H1 (cell line): ENCODE measurements around the gene ZNF805. TPM values are rescaled to one million over a fixed set of nuclear protein-coding genes. Genes with fewer than 3 reads are reported as not detected.

Source experiments
- CTCF ChIA-PET: fragments of 300-600 bp; sonication (Branson Sonifier 250); formaldehyde crosslinking; loops from one replicate; lab custom pipeline; 2021; ENCODE audit not compliant: partially characterized antibody; lab: Charles Lee
- POLR2A ChIA-PET: fragments of 300-600 bp; sonication (Branson Sonifier 250); formaldehyde crosslinking; loops from one replicate; lab custom pipeline; 2021; ENCODE audit warnings: inconsistent platforms; ENCODE audit not compliant: partially characterized antibody; lab: Charles Lee
- DNase-seq, 2 experiments: peaks; one replicate each; pipeline versions ENCODE4 v3.0.0 to v3.0.0-alpha.2; 2010 to 2022; ENCODE audit warnings: low spot score in 2 of 2, low read depth in 1 of 2, mixed read lengths in 1 of 2
- FAIRE-seq: peaks from 2 replicates; lab custom pipeline; 2011; peaks lifted over from hg19 to GRCh38; lab: Jason Lieb, UNC
- H2AFZ ChIP-seq: 2 replicates; pipeline ENCODE4 v1.8.1; 2012; ENCODE audit warnings: low read length, inconsistent platforms
- H2AK5ac ChIP-seq: 2 replicates; pipeline ENCODE4 v1.6.1; 2013; ENCODE audit warnings: low read depth, low read length
- H2BK120ac ChIP-seq: replicated peaks from 2 replicates; pipeline ENCODE3; 2013; ENCODE audit warnings: low read depth, low read length, inconsistent platforms
- H2BK12ac ChIP-seq: 2 replicates; pipeline ENCODE4 v1.6.1; 2013; ENCODE audit warnings: low read depth, low read length
- H2BK15ac ChIP-seq: 2 replicates; pipeline ENCODE4 v1.6.1; 2013; ENCODE audit warnings: low read length
- H2BK20ac ChIP-seq: 2 replicates; pipeline ENCODE4 v1.6.1; 2013; ENCODE audit warnings: low read length
- H2BK5ac ChIP-seq: 2 replicates; pipeline ENCODE4 v1.6.1; 2013; ENCODE audit warnings: low read depth, low read length
- H3K14ac ChIP-seq: 2 replicates; pipeline ENCODE4 v1.6.1; 2013; ENCODE audit warnings: inconsistent platforms; ENCODE audit not compliant: insufficient read length
- H3K18ac ChIP-seq: 2 replicates; pipeline ENCODE4 v1.6.1; 2013; ENCODE audit warnings: low read length; ENCODE audit errors: extremely low read depth
- H3K23ac ChIP-seq: 2 replicates; pipeline ENCODE4 v1.6.1; 2013; ENCODE audit warnings: inconsistent platforms; ENCODE audit not compliant: insufficient read length
- H3K23me2 ChIP-seq: 2 replicates; pipeline ENCODE4 v1.6.1; 2013; ENCODE audit warnings: low read depth, low read length
- H3K27ac ChIP-seq: 2 replicates; pipeline ENCODE4 v1.6.1; 2011; ENCODE audit warnings: low read depth, low read length, inconsistent platforms
- H3K27me3 ChIP-seq, 4 experiments: replicated peaks in 1 of 4; 1 replicate in 1 of 4; 2 replicates in 3 of 4; pipeline versions ENCODE4 v1.6.1 to v1.8.1; 2011 to 2013; ENCODE audit warnings: low read length in 3 of 4, mild to moderate bottlenecking in 3 of 4, inconsistent platforms in 2 of 4, mixed read lengths in 2 of 4, moderate library complexity in 1 of 4; ENCODE audit not compliant: control insufficient read depth in 3 of 4, insufficient read depth in 3 of 4; ENCODE audit errors: extremely low read depth in 1 of 4
- H3K36me3 ChIP-seq, 4 experiments: 2 replicates each; pipeline versions ENCODE4 v1.6.1 to v1.8.1; 2011 to 2013; ENCODE audit warnings: mild to moderate bottlenecking in 4 of 4, low read length in 3 of 4, moderate library complexity in 2 of 4, control low read depth in 1 of 4, inconsistent platforms in 1 of 4; ENCODE audit not compliant: insufficient read depth in 4 of 4, control insufficient read depth in 2 of 4
- H3K4ac ChIP-seq: replicated peaks from 2 replicates; pipeline ENCODE3; 2013; ENCODE audit warnings: low read length, low read depth, mixed read lengths, inconsistent platforms; ENCODE audit not compliant: insufficient read length
- H3K4me1 ChIP-seq, 4 experiments: replicated peaks in 1 of 4; 1 replicate in 1 of 4; 2 replicates in 3 of 4; pipeline versions ENCODE4 v1.6.1 to v1.8.1; 2011 to 2013; ENCODE audit warnings: low read length in 3 of 4, inconsistent platforms in 2 of 4, mixed read lengths in 1 of 4; ENCODE audit not compliant: insufficient read depth in 4 of 4, control insufficient read depth in 3 of 4
- H3K4me2 ChIP-seq, 2 experiments: 2 replicates each; pipeline versions ENCODE4 v1.6.1 to v1.8.1; 2011 to 2013; ENCODE audit warnings: low read depth in 2 of 2, low read length in 2 of 2, control low read depth in 1 of 2, inconsistent platforms in 1 of 2, mild to moderate bottlenecking in 1 of 2; ENCODE audit not compliant: insufficient read depth in 1 of 2
- H3K4me3 ChIP-seq, 4 experiments: fragments of 200-600, 300-600 bp in 1 of 4; sonication (generic), shearing (Covaris generic), sonication (Bioruptor Twin) in 1 of 4; 2 replicates each; pipeline versions ENCODE4 v1.5.1 to v1.8.1; 2011 to 2016; ENCODE audit warnings: low read length in 4 of 4, low read depth in 3 of 4, control low read depth in 2 of 4, inconsistent platforms in 2 of 4, mild to moderate bottlenecking in 2 of 4, mixed read lengths in 1 of 4, moderate library complexity in 1 of 4; ENCODE audit not compliant: insufficient read depth in 2 of 4; ENCODE audit errors: extremely low read depth in 1 of 4
- H3K56ac ChIP-seq: replicated peaks from 2 replicates; pipeline ENCODE3; 2013; ENCODE audit warnings: low read depth, mild to moderate bottlenecking, mixed read lengths, low read length, inconsistent platforms; ENCODE audit not compliant: insufficient read length
- H3K79me1 ChIP-seq: 2 replicates; pipeline ENCODE4 v1.6.1; 2013; ENCODE audit warnings: low read depth, low read length, control low read depth
- H3K79me2 ChIP-seq, 2 experiments: 2 replicates each; pipeline versions ENCODE4 v1.6.1 to v1.8.1; 2012 to 2013; ENCODE audit warnings: low read length in 2 of 2, mild to moderate bottlenecking in 2 of 2, inconsistent platforms in 1 of 2; ENCODE audit not compliant: insufficient read depth in 2 of 2, control insufficient read depth in 1 of 2
- H3K9ac ChIP-seq, 4 experiments: replicated peaks in 1 of 4; 1 replicate in 1 of 4; 2 replicates in 3 of 4; pipeline versions ENCODE4 v1.6.1 to v1.8.1; 2011 to 2013; ENCODE audit warnings: low read depth in 3 of 4, low read length in 3 of 4, control low read depth in 2 of 4, mild to moderate bottlenecking in 2 of 4, moderate library complexity in 2 of 4, inconsistent platforms in 1 of 4; ENCODE audit errors: extremely low read depth in 1 of 4
- H3K9me3 ChIP-seq, 2 experiments: 2 replicates each; pipeline versions ENCODE4 v1.6.1 to v1.8.1; 2012 to 2013; ENCODE audit warnings: mild to moderate bottlenecking in 2 of 2, moderate library complexity in 2 of 2, control low read depth in 1 of 2, inconsistent platforms in 1 of 2, low read depth in 1 of 2, low read length in 1 of 2, mixed read lengths in 1 of 2; ENCODE audit not compliant: insufficient read depth in 2 of 2
- H4K20me1 ChIP-seq, 2 experiments: replicated peaks in 1 of 2; 2 replicates each; pipeline versions ENCODE3 to v1.8.1; 2011 to 2013; ENCODE audit warnings: inconsistent platforms in 2 of 2, low read length in 2 of 2, mild to moderate bottlenecking in 1 of 2; ENCODE audit not compliant: insufficient read depth in 2 of 2, control insufficient read depth in 1 of 2
- H4K5ac ChIP-seq: 2 replicates; pipeline ENCODE4 v1.6.1; 2013; ENCODE audit warnings: low read length, low read depth, mixed read lengths, inconsistent platforms; ENCODE audit not compliant: insufficient read length
- H4K8ac ChIP-seq: 2 replicates; pipeline ENCODE4 v1.8.0; 2013; ENCODE audit warnings: mild to moderate bottlenecking, moderate library complexity, low read length, inconsistent platforms; ENCODE audit not compliant: insufficient read depth; ENCODE audit errors: extremely low read depth
- H4K91ac ChIP-seq: replicated peaks from 2 replicates; pipeline ENCODE3; 2013; ENCODE audit warnings: low read length, mixed read lengths, inconsistent platforms; ENCODE audit not compliant: insufficient read length
- ATF3 ChIP-seq: IDR thresholded peaks from 2 replicates; pipeline ENCODE4 v1.6.1; 2011; ENCODE audit warnings: low read depth, mild to moderate bottlenecking, low read length; ENCODE audit not compliant: insufficient read depth
- BCL11A ChIP-seq, 2 experiments: IDR thresholded peaks; one replicate each; pipeline ENCODE4 v1.6.1; 2011; ENCODE audit warnings: low read depth in 2 of 2, low read length in 2 of 2, mild to moderate bottlenecking in 2 of 2
- BRCA1 ChIP-seq: IDR thresholded peaks from 2 replicates; pipeline ENCODE4 v1.6.1; 2012; ENCODE audit warnings: low read depth, low read length, improper control_type of control experiment
- JUND ChIP-seq: IDR thresholded peaks from 2 replicates; pipeline ENCODE4 v1.6.1; 2011; ENCODE audit warnings: mild to moderate bottlenecking, improper control_type of control experiment, low read length
- KDM1A ChIP-seq: fragments of 200-600, 300-600 bp; sonication (generic); IDR thresholded peaks from 2 replicates; pipeline ENCODE4 v1.7.1; 2016; ENCODE audit warnings: mild to moderate bottlenecking, low read length, borderline replicate concordance
- MAX ChIP-seq: IDR thresholded peaks from 2 replicates; pipeline ENCODE4 v1.6.1; 2012; ENCODE audit warnings: inconsistent platforms
- RAD21 ChIP-seq, 2 experiments: IDR thresholded peaks in 1 of 2; conservative IDR thresholded peaks in 1 of 2; 2 replicates each; pipeline ENCODE4 v1.6.1; 2011; ENCODE audit warnings: low read depth in 2 of 2, low read length in 2 of 2, improper control_type of control experiment in 1 of 2, inconsistent platforms in 1 of 2, mild to moderate bottlenecking in 1 of 2, moderate library complexity in 1 of 2
- RNF2 ChIP-seq: fragments of 200-900, 300-1000 bp; sonication (generic); IDR thresholded peaks from 2 replicates; pipeline ENCODE4 v1.7.1; 2016; ENCODE audit warnings: borderline replicate concordance, low read depth, mild to moderate bottlenecking, antibody characterized with exemption, low read length; ENCODE audit not compliant: poor library complexity, severe bottlenecking; ENCODE audit errors: missing control alignments
- TAF7 ChIP-seq: optimal IDR thresholded peaks from 2 replicates; pipeline ENCODE3; 2011; ENCODE audit warnings: low read depth, mild to moderate bottlenecking, inconsistent platforms, low read length, moderate library complexity, borderline replicate concordance
- TBP ChIP-seq: IDR thresholded peaks from 2 replicates; pipeline ENCODE4 v1.6.1; 2011; ENCODE audit warnings: low read depth, low read length, improper control_type of control experiment
- YY1 ChIP-seq: IDR thresholded peaks from 2 replicates; pipeline ENCODE4 v1.6.1; 2011; ENCODE audit warnings: low read depth, mild to moderate bottlenecking, low read length
- WGBS, 2 experiments: shearing (Covaris generic) in 1 of 2; methylation state at CpG; one replicate each; pipeline versions ENCODE4 v1.1.6 to v1.1.7; 2013 to 2015; ENCODE audit warnings: low lambda C conversion rate in 2 of 2, mixed read lengths in 2 of 2, inconsistent platforms in 1 of 2, low coverage in 1 of 2, missing lambda C conversion rate in 1 of 2; ENCODE audit not compliant: insufficient replicate concordance in 2 of 2, insufficient coverage in 1 of 2, insufficient read length in 1 of 2; ENCODE audit errors: extremely low coverage in 1 of 2, missing lambda C conversion rate in 1 of 2; 5-methylcytosine and 5-hydroxymethylcytosine counted together
- polyA plus RNA-seq, 7 experiments: library from polyadenylated mRNA; depleted of rRNA in 3 of 7; stranded (reverse) in 5 of 7; unstranded in 2 of 7; fragments of >200 nt in 5 of 7; fragments of 200-250 nt in 2 of 7; gene quantifications; 1 replicate in 5 of 7; 2 replicates in 1 of 7; 4 replicates in 1 of 7; pipeline versions ENCODE4 v1.2.1 to v1.2.3, GENCODE V29; 2011 to 2013; ENCODE audit warnings: missing spikeins in 2 of 7, mixed read lengths in 2 of 7
- total RNA-seq: library from RNA; stranded (reverse); fragmentation: NEBNext Ultra II Directional; extraction: Animal tissue kit (Norgen Biotek cat#: 25700); gene quantifications from 2 replicates; pipeline ENCODE4 v1.2.1, GENCODE V29; 2021

ZNF805 gene
- total and polyA plus RNA-seq, 2 of the 8 experiments (the other 6 are each of a cell fraction or from before 2014, with no cell fraction given), result 2.3 to 14.8 TPM

DNA sequence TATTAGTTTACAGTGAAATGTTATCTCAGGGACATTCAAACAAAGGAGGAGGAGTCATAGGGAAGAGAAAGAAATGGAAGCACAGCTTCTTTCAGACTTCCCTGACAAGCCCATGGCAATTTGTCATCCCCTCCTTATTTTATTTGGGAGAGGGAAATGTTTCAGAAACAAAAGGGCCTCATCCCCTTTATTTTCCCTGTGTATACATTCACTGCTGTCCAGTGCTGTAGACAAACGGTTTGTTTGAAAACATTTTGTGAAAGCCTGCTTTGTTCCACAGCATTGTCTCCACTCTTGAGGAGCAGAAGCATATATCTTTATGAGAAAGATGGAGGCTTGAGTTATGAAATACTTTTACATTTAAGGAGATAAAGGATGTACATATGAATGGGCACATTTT, 52.1 kb downstream of the ZNF805 start:
- H3K9me3 ChIP-seq, result peaks cover 0 to 4% of the 10 kb centered on the region in 2 experiments; a peak in 1 of 4 replicates
- H2BK20ac ChIP-seq, result no peak overlapping the region
- H3K23ac ChIP-seq, result no peak overlapping the region
- no peak overlapping the region for H4K8ac ChIP-seq
- no peak overlapping the region for H2BK5ac ChIP-seq
- H3K79me1 ChIP-seq, result peaks cover 10% of the 10 kb centered on the region; the same call in 1 of the 2 replicates
- no peak overlapping the region for H3K4me3 ChIP-seq
- ChIA-PET CTCF (no interaction called here), POLR2A (no interaction called here)
- WGBS, 2 experiments, result 95% methylated on average over 1 of the region's 1 CpG; no CpG with 5 or more reads in 1 of the 2 experiments
- H4K20me1 ChIP-seq, result peaks cover 4 to 9% of the 10 kb centered on the region in 2 experiments
- no peak overlapping the region for H3K9ac ChIP-seq
- H3K27ac ChIP-seq, result no peak overlapping the region
- no peak overlapping the region for H2BK120ac ChIP-seq
- H3K79me2 ChIP-seq, result peaks cover 0 to 83% of the 10 kb centered on the region in 2 experiments; a peak in 3 of 4 replicates
- no peaks in the 10 kb centered on the region for H3K27me3 ChIP-seq
- DNase-seq (no peak), FAIRE-seq (no peak)
- H2AFZ ChIP-seq, result no peak overlapping the region
- no peak overlapping the region for H2BK15ac ChIP-seq
- no peaks in the 10 kb centered on the region for H3K4me1 ChIP-seq
- no peak overlapping the region for H2BK12ac ChIP-seq
- H3K14ac ChIP-seq, result no peak overlapping the region
- H3K23me2 ChIP-seq, result no peaks in the 10 kb centered on the region
- H3K4me2 ChIP-seq, result no peak overlapping the region
- H3K4ac ChIP-seq, result no peak overlapping the region
- no peak overlapping the region for H4K5ac ChIP-seq
- H4K91ac ChIP-seq, result no peak overlapping the region
- peaks cover 29 to 55% (median 48%) of the 10 kb centered on the region in 4 experiments for H3K36me3 ChIP-seq
- H3K18ac ChIP-seq, result no peak overlapping the region
- no peak overlapping the region for H3K56ac ChIP-seq
- no peak overlapping the region for H2AK5ac ChIP-seq
- TF ChIP-seq BRCA1 (no peak), TAF7 (no peak), MAX (no peak), KDM1A (no peak), TBP (no peak), YY1 (no peak), BCL11A (IDR thresholded peaks at IDR 0.05; ENCODE audit: low read depth in 2 of 2, low read length in 2 of 2) (no peak), JUND (no peak), ATF3 (no peak), RAD21 (IDR thresholded peaks at IDR 0.05 in 1 of 2, conservative IDR thresholded peaks at IDR 0.05 in 1 of 2; ENCODE audit: low read depth in 2 of 2, low read length in 2 of 2) (no peak), RNF2 (no peak)
